SKM-1 (cell line): Measurements from ENCODE around the gene CERS1.

Experiments used
- DNase-seq: peaks from one replicate; lab custom pipeline; 2025; ENCODE audit not compliant: unreplicated experiment; lab: John Stamatoyannopoulos, UW

Gene CERS1

GRCh38 chr19:18876865-18877264 is 19.1 kb downstream of the CERS1 start:
- DNase-seq, result no peak

- DNase-seq, result no peak
Measured at GRCh38 chr19:18875726-18876125, 20.2 kb downstream of the CERS1 start.

- no peak for DNase-seq
Measured at GRCh38 chr19:18871543-18871942, 24.4 kb downstream of the CERS1 start.

GRCh38 chr19:18870531-18871172 is 25.3 kb downstream of the CERS1 start:
- DNase-seq, result no peak

GRCh38 chr19:18869781-18870530 is 26.0 kb downstream of the CERS1 start:
- DNase-seq, result no peak

- DNase-seq, result no peak
Measured at GRCh38 chr19:18869023-18869618, 26.8 kb downstream of the CERS1 start.

- no peak for DNase-seq
Measured at GRCh38 chr19:18868380-18869022, 27.5 kb downstream of the CERS1 start.

- DNase-seq, result no peak
Measured at GRCh38 chr19:18867751-18868150, 28.2 kb downstream of the CERS1 start.

- no peak for DNase-seq
Measured at GRCh38 chr19:18867199-18867598, 28.8 kb downstream of the CERS1 start.

GRCh38 chr19:18866800-18867123 is 29.2 kb downstream of the CERS1 start:
- DNase-seq, result no peak

- DNase-seq, result peak; percentile 15
Measured at GRCh38 chr19:18865973-18866799, 29.8 kb downstream of the CERS1 start.

GRCh38 chr19:18865106-18865972 is 30.6 kb downstream of the CERS1 start:
- DNase-seq, result no peak

- DNase-seq, result no peak
Measured at GRCh38 chr19:18863843-18864362, 32.1 kb downstream of the CERS1 start.

GRCh38 chr19:18862976-18863842 is 32.7 kb downstream of the CERS1 start:
- no peak for DNase-seq

GRCh38 chr19:18861917-18862316 is 34.0 kb downstream of the CERS1 start:
- no peak for DNase-seq

GRCh38 chr19:18861235-18861634 is 34.7 kb downstream of the CERS1 start:
- DNase-seq, result no peak

- DNase-seq, result no peak
Measured at GRCh38 chr19:18860725-18861124, 35.2 kb downstream of the CERS1 start.

GRCh38 chr19:18860302-18860700 is 35.7 kb downstream of the CERS1 start:
- DNase-seq, result no peak
